OCI-LY3 (cell line): ENCODE data around the gene ETV6.

Experiments
- CTCF ChIP-seq: fragments of 200-600, 300-600 bp; sonication (generic); IDR thresholded peaks from 2 replicates; pipeline ENCODE4 v1.5.1; 2014; ENCODE audit warnings: antibody characterized with exemption, low read length, low read depth
- EZH2phosphoT487 ChIP-seq: fragments of 200-600 bp; shearing (Covaris generic); IDR thresholded peaks from 2 replicates; pipeline ENCODE4 v1.6.1; 2018; ENCODE audit warnings: antibody characterized with exemption, mixed run types, low read depth

GRCh38 chr12:11941606-11942337, 292.3 kb downstream of the ETV6 start:
- TF ChIP-seq EZH2phosphoT487 = no peak
- no peak for TF ChIP-seq CTCF
